HG03342 (cell line): ENCODE measurements around the gene PPP1R14D.

Experiments used
- ATAC-seq: cut with Tn5 transposase; IDR thresholded peaks from one replicate; pipeline ENCODE4 v1.9.1; 2021; ENCODE audit warnings: mild to moderate bottlenecking, moderate library complexity; ENCODE audit not compliant: unreplicated experiment

PPP1R14D gene

DNA sequence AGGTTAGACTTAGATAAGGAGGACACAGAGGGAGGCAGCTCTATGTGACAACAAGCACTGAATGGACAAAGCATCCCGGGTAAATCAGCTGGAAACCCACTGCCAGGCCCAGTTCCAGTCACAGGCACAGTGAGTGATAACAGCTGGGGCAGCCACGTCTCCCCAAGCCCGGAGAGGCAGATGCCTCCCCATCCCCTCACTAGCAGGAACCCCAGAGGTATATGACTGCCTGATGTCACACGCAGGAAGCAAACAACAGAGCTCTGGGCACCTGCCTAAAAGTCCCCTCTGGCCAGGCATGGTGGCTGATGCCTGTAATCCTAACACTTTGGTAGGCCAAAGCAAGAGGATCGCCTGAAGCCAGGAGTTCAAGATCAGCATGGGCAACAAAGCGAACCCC, 40.5 kb downstream of the PPP1R14D start:
- no peak for ATAC-seq

DNA sequence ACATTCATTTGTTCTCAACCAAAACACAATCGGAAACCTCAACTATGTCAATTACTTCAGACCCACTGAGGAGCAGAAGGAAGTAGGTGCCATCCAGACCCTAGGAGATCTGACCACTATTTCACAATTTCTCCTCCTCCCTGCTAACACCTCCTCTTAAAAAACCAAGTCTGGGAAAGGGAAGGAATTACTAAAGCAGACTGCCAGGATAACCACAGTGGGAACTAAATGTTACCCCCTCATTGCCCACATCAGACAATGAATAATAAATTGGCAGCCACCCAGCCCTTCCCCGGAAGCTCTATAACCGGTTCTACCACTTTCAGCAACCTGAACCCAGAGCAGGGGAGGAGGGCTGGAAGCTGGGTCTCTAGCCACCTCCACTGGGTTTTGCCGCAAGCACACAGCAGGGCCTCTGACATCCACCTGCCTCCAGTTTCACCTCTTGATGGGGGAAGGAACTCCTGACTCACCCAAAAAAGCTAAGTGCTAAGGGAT, 41.1 kb downstream of the PPP1R14D start:
- ATAC-seq = no peak

DNA sequence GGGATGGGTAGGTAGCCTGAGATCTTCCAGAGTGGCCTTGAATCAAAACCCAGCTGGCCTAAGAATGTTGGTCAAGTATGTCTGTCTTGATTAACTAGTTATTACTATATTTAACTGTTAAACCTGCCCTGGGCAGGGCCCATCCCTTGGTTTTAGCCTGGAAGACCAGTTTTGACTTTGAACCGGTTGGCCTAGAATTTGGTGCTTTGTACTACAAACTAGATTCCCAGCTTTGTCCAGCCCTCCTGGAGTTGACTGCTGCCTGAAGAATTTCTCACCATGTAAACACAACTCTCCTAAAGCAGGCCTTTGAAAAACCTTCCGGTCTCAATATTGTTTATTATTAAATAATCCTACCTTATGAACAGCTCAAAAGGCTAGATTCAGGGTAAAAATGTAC, 42.7 kb downstream of the PPP1R14D start:
- ATAC-seq = no peak

DNA sequence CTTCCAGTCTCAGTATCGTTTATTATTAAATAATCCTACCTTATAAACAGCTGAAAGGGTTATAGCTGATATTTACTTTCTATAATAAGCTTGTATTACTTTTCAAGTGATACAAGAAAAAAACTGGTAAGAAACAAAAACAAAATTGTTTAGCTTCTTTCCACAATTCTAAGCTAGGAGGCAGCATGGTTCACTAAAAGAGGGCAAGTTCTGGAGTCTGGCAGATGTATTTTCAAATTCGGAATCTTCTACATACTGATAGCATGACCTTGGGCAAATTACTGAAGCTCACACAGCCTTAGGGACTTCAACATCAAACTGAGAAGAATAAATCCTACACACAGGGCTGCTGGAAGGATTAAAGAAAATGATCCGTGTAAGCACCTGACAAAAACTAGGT, 43.3 kb downstream of the PPP1R14D start:
- no peak for ATAC-seq

DNA sequence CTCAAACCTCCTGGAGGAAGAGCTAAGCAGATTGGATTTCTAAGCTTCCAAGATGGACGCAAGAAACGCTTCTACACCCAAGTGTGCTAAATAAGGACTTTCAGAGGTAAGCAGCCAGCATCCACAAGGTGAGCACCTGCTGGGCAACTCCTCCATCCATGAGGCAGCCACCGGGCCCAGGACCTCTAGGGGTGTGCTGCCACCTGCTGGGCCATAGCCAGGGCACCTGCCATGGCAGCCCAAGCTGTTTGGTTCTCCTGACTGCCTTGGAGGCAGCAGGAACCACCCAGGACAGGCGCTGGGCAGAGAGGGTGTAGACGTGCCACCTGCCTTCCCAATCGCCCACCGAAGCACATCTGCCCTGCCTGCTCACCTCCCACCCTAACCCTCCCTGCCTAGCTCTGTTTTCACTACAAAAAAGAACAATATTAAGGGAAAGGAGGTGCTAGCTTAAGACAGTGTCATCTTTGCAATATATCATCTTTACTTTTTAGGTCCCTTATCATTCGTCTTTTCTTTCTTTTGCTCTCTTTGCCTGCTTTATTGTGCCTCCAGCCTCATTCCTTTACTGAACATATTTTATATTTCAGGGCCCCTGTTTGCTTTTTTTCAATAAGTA, 45.8 kb downstream of the PPP1R14D start:
- peak; percentile 80 for ATAC-seq

DNA sequence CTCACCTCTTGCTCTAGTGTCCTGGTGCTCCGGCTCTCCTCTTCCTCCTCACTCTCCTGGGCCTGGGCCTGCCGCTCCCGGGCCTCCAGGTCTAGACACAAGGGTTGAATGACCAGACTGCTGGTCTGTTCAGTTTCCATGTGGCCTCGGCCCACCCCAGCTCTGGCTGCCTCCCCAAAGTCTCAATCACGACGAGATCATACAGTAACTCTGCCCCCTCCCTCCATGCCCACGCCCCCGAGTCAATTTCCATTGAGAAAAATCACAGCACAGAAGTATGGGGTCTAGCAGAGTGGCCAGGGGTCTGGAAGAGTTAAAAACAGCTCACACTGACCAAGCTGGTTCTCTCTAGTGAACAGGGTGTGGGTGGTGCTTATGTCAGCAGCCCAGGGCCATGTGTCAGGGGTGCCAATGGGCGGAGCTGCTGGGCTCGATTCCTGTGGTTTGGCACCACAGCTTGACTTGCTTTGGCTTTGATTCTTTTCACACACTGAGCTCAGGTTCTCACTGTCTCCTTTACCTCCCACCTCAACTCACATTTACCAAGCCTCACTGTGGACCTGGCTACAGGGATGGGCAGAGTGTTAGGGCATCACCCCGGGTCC, 51.9 kb downstream of the PPP1R14D start:
- no peak for ATAC-seq

DNA sequence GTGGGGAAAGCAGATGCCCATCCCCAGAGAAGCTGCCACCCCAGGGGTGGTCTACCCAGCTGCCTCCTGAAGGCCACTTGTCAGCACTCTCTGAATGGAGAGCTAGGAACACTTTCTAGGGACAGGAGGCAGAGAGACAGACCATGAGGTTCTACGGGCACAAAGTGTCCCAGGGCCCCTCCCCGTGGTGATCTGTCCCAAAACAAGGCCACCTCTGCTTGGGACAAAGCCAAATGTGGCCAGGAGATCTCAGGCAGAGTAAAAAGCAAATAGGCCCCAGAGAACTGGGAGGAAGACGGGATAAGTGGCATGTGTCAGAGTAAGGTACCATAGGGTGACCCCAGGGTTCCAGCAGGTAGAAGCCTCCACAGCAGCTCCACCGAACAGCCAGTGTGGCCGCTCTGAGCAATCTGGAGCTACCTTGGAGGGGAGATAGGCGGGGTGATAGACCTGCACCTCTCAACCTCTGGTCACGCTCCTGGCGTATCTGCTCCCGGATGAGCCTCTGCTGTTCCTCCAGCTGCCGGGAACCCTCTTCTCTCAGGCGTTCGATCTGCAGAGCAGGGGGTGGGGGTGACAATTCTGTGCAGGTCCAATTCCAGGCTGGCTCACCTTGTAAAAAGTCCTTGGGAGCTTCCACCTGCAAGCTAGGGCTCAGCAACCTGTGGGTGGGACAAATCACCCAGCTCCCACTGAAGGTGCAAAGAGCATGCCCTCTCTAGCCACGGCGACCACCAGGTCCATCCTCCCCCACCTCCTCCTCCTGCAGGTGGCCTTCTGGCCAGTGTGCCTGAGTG, 52.6 kb downstream of the PPP1R14D start:
- ATAC-seq = no peak

DNA sequence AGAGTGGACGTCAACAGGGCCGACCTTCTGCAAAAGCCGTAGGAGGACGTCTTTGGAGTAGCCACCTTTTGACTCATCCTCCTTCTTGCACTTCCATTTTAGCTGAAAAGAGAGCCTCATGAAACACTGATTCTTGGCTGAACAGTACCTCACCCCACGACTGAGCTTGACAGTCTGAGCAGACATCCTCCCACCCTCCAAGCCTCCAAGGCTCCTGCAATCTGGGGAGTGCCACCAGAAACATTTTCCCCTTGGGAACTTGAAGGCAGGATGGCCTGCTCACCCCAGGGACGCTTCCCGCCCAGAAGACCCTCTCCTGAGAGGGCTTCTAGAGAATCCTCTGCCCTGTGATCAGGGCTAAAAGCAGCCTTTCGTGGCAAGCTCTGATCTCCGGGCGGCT, 53.5 kb downstream of the PPP1R14D start:
- ATAC-seq = no peak

DNA sequence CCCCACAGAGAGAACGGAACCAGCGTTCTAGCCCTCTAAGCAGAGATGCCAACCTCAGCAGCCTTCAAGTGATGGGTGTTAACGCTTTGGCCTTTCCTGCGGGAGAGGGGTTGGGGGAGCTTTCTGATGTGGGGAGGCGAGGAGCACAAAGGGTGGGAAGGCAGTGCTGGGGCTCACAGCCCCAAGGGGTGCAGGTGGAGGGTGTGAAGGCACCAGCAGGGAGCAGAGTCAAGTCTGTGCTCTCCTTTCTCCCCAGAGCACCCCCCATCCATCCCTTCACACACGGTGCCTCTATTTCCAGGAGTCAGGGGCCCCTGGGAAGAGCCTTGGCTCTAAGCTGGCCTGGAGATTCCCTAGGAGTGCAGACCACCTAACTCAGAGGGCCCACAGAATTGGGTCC, 54.6 kb downstream of the PPP1R14D start:
- ATAC-seq = no peak

DNA sequence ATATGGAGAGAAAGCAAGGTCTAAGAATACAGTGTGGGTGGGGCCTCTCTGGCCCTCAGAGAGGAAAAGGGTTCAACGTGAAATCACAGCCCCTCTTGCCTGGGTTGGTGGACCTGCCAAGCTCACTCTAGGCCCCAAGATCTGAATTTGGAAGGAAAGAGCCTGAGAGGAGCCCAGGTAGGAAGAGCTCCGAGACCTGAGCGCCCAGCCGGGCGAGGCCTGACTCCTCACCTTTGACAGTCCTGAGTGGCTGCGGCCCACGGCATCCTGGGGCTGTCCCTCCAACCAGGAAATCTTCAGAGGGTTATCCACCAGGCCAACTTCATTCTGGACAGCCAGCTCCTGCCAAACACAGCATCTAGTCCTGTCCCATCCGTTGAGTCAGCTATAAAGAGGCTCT, 55.0 kb downstream of the PPP1R14D start:
- no peak for ATAC-seq

DNA sequence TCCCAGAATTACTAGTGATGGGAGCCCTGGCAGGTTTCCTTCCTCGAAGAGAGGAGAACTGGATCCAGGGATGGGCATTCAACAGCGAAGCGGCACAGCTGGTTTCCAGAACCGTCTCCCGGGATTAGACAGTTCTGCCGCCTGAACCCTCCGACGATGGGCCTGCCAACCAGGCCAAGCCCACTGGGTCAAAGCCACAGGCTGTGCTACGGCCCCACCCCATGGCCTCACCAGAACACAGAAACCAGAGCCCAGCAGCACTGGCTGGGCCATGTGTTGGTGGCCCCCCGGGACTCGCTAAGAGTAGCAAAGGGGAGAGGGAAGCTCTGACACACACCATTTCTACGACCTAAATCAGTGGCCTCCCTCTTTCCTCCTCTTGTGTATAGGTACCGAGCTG, 56.5 kb downstream of the PPP1R14D start:
- ATAC-seq = no peak

DNA sequence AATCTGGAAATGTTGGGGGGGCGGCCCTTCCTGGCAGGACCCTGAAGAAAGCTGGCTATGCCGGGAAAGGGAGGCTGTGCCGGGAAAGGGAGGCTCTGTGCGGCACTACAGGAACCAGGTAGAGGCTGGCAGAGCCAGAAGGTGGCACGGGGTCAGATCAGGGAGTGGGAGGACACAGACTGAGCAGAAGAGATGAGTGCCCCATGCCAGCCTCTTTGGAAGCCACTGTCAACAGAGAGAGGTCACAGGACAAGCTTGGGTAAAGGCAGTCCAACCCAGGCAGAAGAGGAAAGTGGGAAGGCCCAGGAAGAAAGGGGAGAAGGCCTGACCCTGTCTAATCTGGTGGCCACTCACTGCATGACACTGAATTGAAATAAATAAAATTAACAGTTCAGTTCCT, 57.3 kb downstream of the PPP1R14D start:
- no peak for ATAC-seq

DNA sequence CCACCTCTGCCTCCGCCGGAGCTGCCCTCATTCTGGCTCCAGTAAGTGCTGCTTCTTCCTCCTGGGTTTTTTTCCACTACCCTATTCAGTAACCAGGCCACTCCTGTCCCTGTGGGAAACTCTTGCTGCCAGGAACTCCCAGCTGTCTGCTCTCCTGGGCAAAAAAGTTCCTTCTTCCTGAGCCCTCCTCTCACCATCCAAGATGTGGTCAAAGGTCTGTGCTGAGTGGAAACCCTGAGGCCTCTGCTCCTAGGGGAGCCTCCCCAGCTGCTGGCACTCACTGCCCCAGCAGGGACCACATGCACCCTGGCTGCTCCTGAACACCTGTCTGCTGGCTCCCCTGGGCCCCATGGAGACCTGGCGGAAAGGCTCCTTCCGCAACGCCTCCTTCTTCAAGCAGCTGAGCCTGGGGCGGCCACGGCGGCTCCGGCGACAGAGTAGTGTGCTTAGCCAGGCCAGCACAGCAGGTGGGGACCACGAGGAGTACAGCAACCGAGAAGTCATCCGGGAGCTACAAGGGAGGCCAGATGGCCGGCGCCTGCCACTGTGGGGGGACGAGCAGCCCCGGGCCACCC, 58.3 kb downstream of the PPP1R14D start:
- ATAC-seq = no peak

DNA sequence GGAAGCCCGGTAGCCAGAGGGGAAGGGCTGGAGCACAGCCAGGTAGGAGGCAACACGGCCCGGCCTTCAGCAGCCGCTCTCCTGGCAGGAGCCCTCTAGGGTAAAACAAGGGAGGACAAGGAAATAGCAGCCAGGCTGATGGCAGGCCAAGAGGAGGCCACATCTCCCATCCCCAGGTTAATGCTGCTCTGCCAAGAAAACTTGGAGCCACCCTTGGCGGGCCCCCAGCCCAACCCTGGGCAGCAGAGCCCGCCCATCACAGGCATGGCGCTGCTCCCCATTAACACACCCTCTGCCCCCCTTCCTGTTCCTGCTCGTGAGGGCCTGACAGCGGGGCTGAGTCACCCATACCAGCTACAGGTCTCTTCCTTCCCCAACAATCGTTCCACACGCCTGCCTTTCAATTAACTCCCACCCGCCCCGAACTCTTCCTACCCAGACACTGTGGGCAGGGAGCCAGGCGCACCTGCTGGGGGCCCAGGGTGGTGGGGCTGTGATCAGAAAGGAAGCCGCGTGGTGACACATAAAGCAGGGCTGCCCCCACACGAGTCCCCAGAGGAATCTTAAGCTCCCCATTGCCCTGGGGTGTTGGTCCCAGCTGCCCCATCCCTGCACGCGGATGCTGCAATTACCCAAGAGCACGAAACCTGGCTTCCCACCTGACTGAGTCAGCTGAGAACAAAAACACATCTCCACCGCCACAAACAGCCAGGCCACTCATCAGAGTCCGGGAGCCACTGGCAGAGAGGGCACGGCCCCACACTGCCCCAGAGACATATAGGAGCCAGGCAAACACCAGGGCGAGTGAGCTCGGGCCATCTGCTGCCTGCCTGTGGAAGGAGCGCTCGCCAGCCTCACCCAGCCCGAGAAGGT, 59.0 kb downstream of the PPP1R14D start, which contains the start of gene C15orf62:
Gene C15orf62, plus strand, starts transcription at position 707 of the 873 bp plus-strand sequence. CDS start 516 bp downstream, outside the sequence.
- ATAC-seq = peak; percentile 43

DNA sequence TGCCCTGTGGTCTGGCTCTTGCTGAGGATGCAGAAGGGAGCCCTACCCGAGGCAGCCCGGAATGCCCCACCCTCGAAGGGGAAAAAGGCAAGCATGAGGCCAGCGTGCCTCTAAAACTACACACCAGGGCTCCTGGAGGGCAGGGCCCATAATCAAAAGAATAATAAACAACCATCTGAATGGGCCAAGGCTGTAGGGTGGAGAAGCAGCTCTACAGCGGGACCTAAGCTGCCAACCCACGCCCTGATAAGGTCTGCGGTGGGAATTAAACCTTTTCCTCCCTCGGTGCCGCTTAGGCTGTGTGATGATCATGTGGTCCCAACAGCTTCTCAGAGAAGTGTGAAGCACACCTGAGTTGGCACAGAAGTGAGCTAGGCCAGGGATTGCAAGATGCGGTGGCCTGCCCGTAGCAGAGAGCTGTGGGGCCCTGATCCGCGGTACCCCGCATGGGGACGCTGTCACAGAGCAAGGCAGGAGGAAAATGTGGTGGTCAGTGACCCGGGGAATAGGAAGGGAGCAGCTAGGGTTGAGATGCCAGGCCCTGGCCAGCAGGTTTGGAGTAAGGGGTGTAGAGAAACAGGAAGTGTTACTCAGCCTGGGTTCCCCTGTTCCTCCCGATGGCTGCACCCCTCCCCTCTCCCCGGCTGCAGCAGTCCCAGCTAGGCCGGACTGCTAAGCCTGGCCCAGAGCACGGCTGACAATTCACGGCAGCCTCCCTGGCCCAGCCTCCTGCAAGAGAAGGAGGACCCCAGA, 59.8 kb downstream of the PPP1R14D start:
- ATAC-seq = no peak

DNA sequence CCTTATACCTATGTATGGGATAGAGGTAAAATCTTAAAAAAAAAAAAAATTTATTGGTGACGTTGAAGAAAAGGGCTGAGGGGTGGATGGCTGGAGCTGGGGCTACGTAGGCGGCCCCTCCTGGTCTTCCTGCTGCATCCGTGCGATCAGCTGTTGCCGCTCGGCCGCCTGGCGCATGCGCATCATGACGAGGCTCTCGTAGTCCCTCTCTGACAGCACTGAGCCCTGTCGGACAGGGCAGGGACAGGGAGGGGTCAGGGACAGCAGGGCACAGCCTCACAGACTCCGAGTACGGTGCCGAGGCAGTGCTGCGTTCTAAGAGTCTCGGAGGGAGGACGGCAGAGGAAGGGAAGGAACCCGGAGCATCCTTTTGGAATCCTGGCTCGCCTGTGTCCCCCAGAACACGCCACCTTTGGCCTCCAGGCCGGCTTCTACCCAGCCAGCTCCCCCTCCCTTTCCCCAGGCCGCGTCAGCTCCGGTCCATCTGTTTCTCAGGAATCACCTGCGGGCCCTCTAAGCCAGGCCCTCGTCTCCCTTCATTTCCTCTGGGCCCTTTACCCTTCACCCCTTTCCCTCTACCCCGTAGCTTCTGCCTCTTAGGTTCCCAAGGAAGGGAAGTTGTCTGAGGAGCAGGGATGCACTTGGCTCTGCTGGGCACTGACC, 60.5 kb downstream of the PPP1R14D start:
- ATAC-seq = no peak

DNA sequence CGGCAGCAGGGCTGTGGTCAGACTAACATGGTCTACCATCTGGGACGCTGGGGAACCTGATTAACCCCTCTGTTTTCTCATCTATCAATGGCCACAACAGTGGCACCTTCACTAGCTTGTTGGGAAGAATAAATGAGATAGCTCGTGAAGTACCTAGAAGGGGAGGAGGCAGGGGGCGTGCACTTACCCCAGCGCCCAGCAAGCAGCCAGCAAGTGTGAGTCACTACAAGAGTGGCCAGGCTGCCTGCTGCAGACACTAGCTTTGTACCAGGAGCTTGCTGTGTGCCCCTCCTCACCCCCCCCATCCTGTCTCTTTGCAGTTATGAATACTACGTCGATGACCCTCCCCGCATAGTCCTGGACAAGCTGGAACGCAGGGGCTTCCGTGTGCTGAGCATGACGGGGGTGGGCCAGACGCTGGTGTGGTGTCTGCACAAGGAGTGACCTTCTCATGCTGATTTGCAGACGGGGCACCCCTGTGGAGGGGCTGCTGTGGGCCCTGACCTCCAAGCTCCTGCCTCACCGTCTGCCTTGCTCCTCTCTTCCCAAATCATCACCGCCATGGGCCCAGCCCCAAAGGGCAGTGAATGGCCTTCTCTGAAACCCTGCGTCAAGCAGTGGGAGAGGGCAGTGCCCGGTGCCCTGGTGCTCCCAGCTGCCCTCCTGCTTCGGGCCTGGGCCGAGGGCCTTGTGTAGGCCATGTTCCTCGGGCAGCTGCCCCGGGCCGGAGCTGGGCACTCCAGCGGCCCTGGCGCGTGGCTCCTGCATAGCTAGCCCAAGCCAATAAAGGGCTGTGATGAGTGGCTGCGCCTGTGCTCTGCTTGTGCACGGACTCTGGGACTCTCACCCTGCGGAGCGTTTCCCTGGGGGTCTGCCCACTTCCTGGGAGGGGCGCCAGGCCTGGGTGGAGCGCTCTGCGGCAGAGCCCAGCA, 61.3 kb downstream of the PPP1R14D start:
- no peak for ATAC-seq

DNA sequence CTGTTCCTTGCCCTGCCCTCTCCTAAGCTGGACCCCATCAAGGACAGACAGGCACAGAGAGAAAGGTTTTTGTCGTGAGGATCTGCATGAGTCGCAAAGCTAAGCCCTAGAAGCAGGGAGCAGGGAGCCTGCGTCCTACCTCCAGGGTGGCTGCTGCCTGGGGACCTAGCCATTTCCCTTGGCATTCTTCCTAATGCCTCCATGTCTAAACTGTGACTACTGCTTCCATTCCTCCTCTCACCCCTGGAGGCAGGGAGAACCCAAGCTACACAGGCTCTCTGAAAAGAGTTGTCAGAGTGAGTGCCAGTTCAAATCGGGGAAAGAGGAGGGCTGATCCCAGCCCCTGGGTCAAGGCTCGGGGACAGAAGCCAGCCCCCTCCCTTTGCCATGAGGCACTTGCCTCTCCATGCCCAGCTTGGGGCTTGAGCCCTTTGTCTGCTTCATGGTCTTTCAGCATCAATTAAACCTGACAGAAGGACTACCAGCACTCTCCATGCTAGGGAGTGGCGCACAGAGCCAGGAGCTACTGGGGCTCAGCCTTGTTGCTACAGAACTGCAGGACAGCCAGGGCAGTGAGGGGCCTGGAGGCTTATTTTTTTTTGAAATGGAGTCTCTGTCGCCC, 62.2 kb downstream of the PPP1R14D start:
- ATAC-seq = no peak
